ENCODE measurements around the gene GSTO2.

Gene GSTO2

GRCh38 chr10:104342941-104343411 lies 74.0 kb downstream of the GSTO2 start:
- no peak for TF ChIP-seq CTCF (IDR thresholded peaks at IDR 0.05; ENCODE audit: control insufficient read depth, insufficient read depth, low read depth, low read length, missing control alignments)
- no peak for DNase-seq (ENCODE audit: low read depth)
- H3K4me3 ChIP-seq (ENCODE audit: control insufficient read depth, low read depth, low read length) = no peak overlapping the region

GRCh38 chr10:104344219-104344618 lies 75.2 kb downstream of the GSTO2 start:
- no peak for DNase-seq (ENCODE audit: low read depth)
- TF ChIP-seq CTCF (IDR thresholded peaks at IDR 0.05; ENCODE audit: control insufficient read depth, insufficient read depth, low read depth, low read length, missing control alignments) = no peak
- no peak overlapping the region for H3K4me3 ChIP-seq (ENCODE audit: control insufficient read depth, low read depth, low read length)

- no peak for DNase-seq (ENCODE audit: low read depth)
- TF ChIP-seq CTCF (IDR thresholded peaks at IDR 0.05; ENCODE audit: control insufficient read depth, insufficient read depth, low read depth, low read length, missing control alignments) = no peak
Observed at GRCh38 chr10:104345515-104345914, 76.5 kb downstream of the GSTO2 start.

GRCh38 chr10:104345941-104346340 lies 77.0 kb downstream of the GSTO2 start:
- no peak for DNase-seq (ENCODE audit: low read depth)
- H3K4me3 ChIP-seq (ENCODE audit: control insufficient read depth, low read depth, low read length) = no peak overlapping the region
- TF ChIP-seq CTCF (IDR thresholded peaks at IDR 0.05; ENCODE audit: control insufficient read depth, insufficient read depth, low read depth, low read length, missing control alignments) = no peak

More at GRCh38 chr10:104345515-104345914, 76.5 kb downstream of the GSTO2 start:
- no peak overlapping the region for H3K4me3 ChIP-seq (ENCODE audit: control insufficient read depth, low read depth, low read length)

- no peak for DNase-seq (ENCODE audit: low read depth)
- no peak for TF ChIP-seq CTCF (IDR thresholded peaks at IDR 0.05; ENCODE audit: control insufficient read depth, insufficient read depth, low read depth, low read length, missing control alignments)
- no peak overlapping the region for H3K4me3 ChIP-seq (ENCODE audit: control insufficient read depth, low read depth, low read length)
Observed at GRCh38 chr10:104347295-104348045, 78.5 kb downstream of the GSTO2 start.

GRCh38 chr10:104348601-104349000 lies 79.6 kb downstream of the GSTO2 start:
- TF ChIP-seq CTCF (IDR thresholded peaks at IDR 0.05; ENCODE audit: control insufficient read depth, insufficient read depth, low read depth, low read length, missing control alignments) = no peak
- no peak for DNase-seq (ENCODE audit: low read depth)
- no peak overlapping the region for H3K4me3 ChIP-seq (ENCODE audit: control insufficient read depth, low read depth, low read length)

Data from AG09309 (cell line).